Pancreas (tissue), 10 donors: Measurements from ENCODE around the gene KRTAP1-4. TPM values are rescaled to one million over a fixed set of nuclear protein-coding genes. Genes with fewer than 3 reads are reported as not detected.
A peak's percentile ranks its signal among the peaks of the same experiment; 100 is the strongest.

Experiments used
- ATAC-seq, 4 donors: fragments of 200-7000 bp; cut with Tn5 transposase; one replicate each; pipeline versions ENCODE4 v1.8.0 to v1.9.1; 2020; ENCODE audit warnings: mild to moderate bottlenecking in 4 of 4, moderate library complexity in 4 of 4
- DNase-seq, 6 donors: peaks; one replicate each; pipeline ENCODE4 v3.0.0-alpha.2; 2020
- FAIRE-seq: peaks from 2 replicates; lab custom pipeline; 2012; peaks lifted over from hg19 to GRCh38; lab: Jason Lieb, UNC
- H3K27ac ChIP-seq, 4 donors: fragments of 200-600 bp; sonication (generic); 1 replicate in 3 of 4; 2 replicates in 1 of 4; pipeline versions ENCODE4 v1.5.0 to v1.8.0; 2020
- H3K27me3 ChIP-seq, 4 donors: fragments of 200-600 bp; one replicate each; pipeline ENCODE4 v1.8.0; 2021
- H3K36me3 ChIP-seq, 3 donors: fragments of 200-600 bp; sonication (generic) in 1 of 3; one replicate each; pipeline versions ENCODE4 v1.5.0 to v1.8.0; 2020 to 2021
- H3K4me1 ChIP-seq, 3 donors: fragments of 200-600 bp; one replicate each; pipeline ENCODE4 v1.8.0; 2021
- H3K4me3 ChIP-seq, 4 donors: fragments of 200-600 bp; sonication (generic) in 2 of 4; one replicate each; pipeline versions ENCODE4 v1.5.0 to v1.8.0; 2020 to 2021
- H3K9me3 ChIP-seq, 4 donors: fragments of 200-600 bp; one replicate each; pipeline ENCODE4 v1.8.0; 2021
- CTCF ChIP-seq, 4 donors: fragments of 200-600 bp; sonication (generic) in 3 of 4; IDR thresholded peaks; one replicate each; pipeline versions ENCODE4 v1.5.0 to v1.8.0; 2021; ENCODE audit warnings: antibody characterized with exemption in 4 of 4
- WGBS, 2 donors: extraction: QIAGEN DNeasy Blood & Tissue Kit; methylation state at CpG; one replicate each; pipeline ENCODE4 v1.1.7; 2013; 5-methylcytosine and 5-hydroxymethylcytosine counted together
- intact Hi-C, 3 donors: fragments of 100-400 bp; cut with DNase I; formaldehyde crosslinking; loops; one replicate each; pipeline versions ENCODE4 v1.11.1 to v1.14.2; 2022
- polyA plus RNA-seq, 2 donors: library from polyadenylated mRNA; stranded (reverse); fragments of 200-250 nt; gene quantifications; one replicate each; pipeline ENCODE4 v1.2.3, GENCODE V29; 2013
- total RNA-seq, 6 donors: library from RNA; stranded (reverse); fragmentation: NEBNext Ultra II Directional in 4 of 6; extraction: Animal tissue kit (Norgen Biotek cat#: 25700) in 4 of 6; gene quantifications; one replicate each; pipeline versions ENCODE4 v1.2.1 to v1.2.4, GENCODE V29; 2021 to 2023
- donor health status: healthy with polysubstance abuse.
- donor health status: DM: no; HTN: no; CAD: no; lungs with moderate emphysema.
- donor health status: DM: no; HTN: no; CAD: no.
- donor health status: control.
- donor health status: control.
- donor health status: Bipolar disorder and iron deficiency.
- donor health status: DM: yes; HTN: yes; CAD: no.
- donor health status: DM: no; HTN: no; CAD: no.
- donor health status: DM: no; HTN: no; CAD: no.
- donor health status: DM: yes; HTN: yes; CAD: no.

KRTAP1-4 gene
- total and polyA plus RNA-seq, 8 donors: not detected

GRCh38 chr17:40992666-40993065, 37.3 kb downstream of the KRTAP1-4 start:
- H3K36me3 ChIP-seq: no peaks in the 10 kb centered on the region
- 46 to 59% methylated on average over 3 of the region's 3 CpGs for WGBS, 2 donors

DNA sequence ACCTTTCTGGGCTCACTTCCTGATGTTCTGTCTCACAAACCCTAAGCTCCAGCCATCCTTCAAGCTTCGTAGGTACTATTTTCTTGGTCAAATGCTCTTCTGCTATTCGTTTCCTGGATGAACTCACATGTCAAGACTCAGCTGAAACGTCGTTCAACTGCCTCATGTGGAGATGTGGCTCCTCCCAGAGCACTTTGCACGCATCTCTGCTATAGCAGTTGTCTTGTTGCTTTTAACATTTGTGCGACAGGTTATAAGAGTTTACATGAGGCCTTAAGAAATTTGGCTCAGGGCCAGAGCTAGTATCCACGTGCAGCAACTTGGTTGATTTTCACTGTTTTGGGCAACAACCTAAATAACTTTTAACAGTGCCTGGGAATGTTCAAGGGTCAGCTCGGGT, 43.1 kb downstream of the KRTAP1-4 start:
- H3K27me3 ChIP-seq: no peaks in the 10 kb centered on the region
- H3K36me3 ChIP-seq: no peaks in the 10 kb centered on the region
- DNase-seq: no peak
- no peaks in the 10 kb centered on the region for H3K4me1 ChIP-seq
- H3K4me3 ChIP-seq: no peak overlapping the region
- H3K27ac ChIP-seq: no peak overlapping the region
- WGBS, 2 donors: 40 to 46% methylated on average over 8 of the region's 8 CpGs
- intact Hi-C loops: no loop called here
- no peak for TF ChIP-seq CTCF (IDR thresholded peaks at IDR 0.05)
- H3K9me3 ChIP-seq: no peaks in the 10 kb centered on the region
- no peak for ATAC-seq
- FAIRE-seq: no peak

More at GRCh38 chr17:40992666-40993065, 37.3 kb downstream of the KRTAP1-4 start:
- intact Hi-C loops: no loop called here
- H3K4me1 ChIP-seq: no peaks in the 10 kb centered on the region
- DNase-seq (no peak), ATAC-seq (no peak), FAIRE-seq (no peak)
- no peaks in the 10 kb centered on the region for H3K27me3 ChIP-seq
- H3K4me3 ChIP-seq: no peak overlapping the region
- no peaks in the 10 kb centered on the region for H3K9me3 ChIP-seq
- TF ChIP-seq CTCF (IDR thresholded peaks at IDR 0.05): no peak
- no peak overlapping the region for H3K27ac ChIP-seq

DNA sequence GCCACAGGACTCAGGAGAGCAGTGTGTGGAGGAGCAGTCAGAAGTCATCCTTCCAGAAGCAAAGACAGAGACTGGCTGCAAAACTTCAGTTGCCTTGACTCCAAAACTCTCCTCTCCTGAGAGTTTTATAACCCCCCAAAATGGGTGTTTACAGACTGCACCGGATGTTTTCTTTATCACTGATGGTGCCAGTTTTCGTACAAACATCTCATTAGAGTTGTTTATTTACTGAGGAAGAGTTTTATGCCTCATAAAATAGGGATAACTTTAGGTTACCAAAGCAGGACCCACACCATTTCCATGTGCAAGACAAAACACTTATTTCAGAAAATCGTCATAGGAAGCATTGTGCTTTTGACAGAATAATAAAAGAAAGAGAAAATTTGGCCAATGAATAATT, 45.8 kb downstream of the KRTAP1-4 start, which contains the start of gene KRT40:
Gene KRT40 (minus strand): TSS at position 101 of the 400 bp plus-strand sequence. CDS start 53 bp downstream, at position 48.
- Histone ChIP-seq H3K27ac (no peak within 1 kb of the TSS), H3K27me3 (no peaks in the 10 kb centered on the region), H3K36me3 (no peaks in the 10 kb centered on the region), H3K4me3 (no peak within 1 kb of the TSS), H3K4me1 (no peaks in the 10 kb centered on the region), H3K9me3 (no peaks in the 10 kb centered on the region)
- FAIRE-seq (no peak), ATAC-seq (no peak), DNase-seq (no peak)
- no peak for TF ChIP-seq CTCF (IDR thresholded peaks at IDR 0.05)
- 39 to 48% methylated on average over 3 of the region's 3 CpGs for WGBS, 2 donors
- intact Hi-C loops: no loop called here

GRCh38 chr17:40981115-40981514, 48.9 kb downstream of the KRTAP1-4 start:
- no peaks in the 10 kb centered on the region for H3K36me3 ChIP-seq
- no peak overlapping the region for H3K4me3 ChIP-seq
- FAIRE-seq: no peak
- peaks cover 0 to 9% (median 0%) of the 10 kb centered on the region in 3 donors for H3K4me1 ChIP-seq
- no peak overlapping the region for H3K27ac ChIP-seq
- H3K27me3 ChIP-seq: peaks cover 0 to 4% (median 0%) of the 10 kb centered on the region in 4 donors
- DNase-seq: no peak
- intact Hi-C loops: no loop called here
- no peak for TF ChIP-seq CTCF (IDR thresholded peaks at IDR 0.05)
- H3K9me3 ChIP-seq: no peaks in the 10 kb centered on the region
- no peak for ATAC-seq
- 49 to 54% methylated on average over 5 of the region's 5 CpGs for WGBS, 2 donors

- ATAC-seq (peak in 2 of 4 donors; percentile 12 to 44), DNase-seq (no peak), FAIRE-seq (no peak)
- Histone ChIP-seq H3K27me3 (peaks cover 0 to 4% (median 0%) of the 10 kb centered on the region in 4 donors), H3K4me1 (peaks cover 0 to 9% (median 0%) of the 10 kb centered on the region in 3 donors), H3K9me3 (no peaks in the 10 kb centered on the region), H3K27ac (no peak overlapping the region), H3K36me3 (no peaks in the 10 kb centered on the region), H3K4me3 (no peak overlapping the region)
- no peak for TF ChIP-seq CTCF (IDR thresholded peaks at IDR 0.05)
- WGBS, 2 donors: 32 to 42% methylated on average over 8 of the region's 8 CpGs
- intact Hi-C loops: no loop called here
Measured at GRCh38 chr17:40980596-40980995, 49.4 kb downstream of the KRTAP1-4 start.
